ENCODE results near the gene FAAP20.

GRCh38 chr1:2160451-2161300 lies 33.9 kb downstream of the FAAP20 start:
- TF ChIP-seq CTCF (IDR thresholded peaks at IDR 0.05) = no peak
- no peak for TF ChIP-seq POLR2A (IDR thresholded peaks at IDR 0.05)
